Uterus (tissue), 4 donors: ENCODE results near the gene RHBDD2. TPM values are rescaled to one million over a fixed set of nuclear protein-coding genes. Genes with fewer than 3 reads are reported as not detected.

ENCODE experiments used
- DNase-seq, 2 donors: peaks; one replicate each; pipeline ENCODE4 v3.0.0-alpha.2; 2019 to 2020
- H3K27ac ChIP-seq, 2 donors: fragments of 200-600 bp; sonication (generic); 1 replicate in 1 of 2; 2 replicates in 1 of 2; pipeline ENCODE4 v1.5.1; 2016 to 2018
- H3K27me3 ChIP-seq, 2 donors: fragments of 200-600 bp; sonication (generic); one replicate each; pipeline ENCODE4 v1.5.1; 2018 to 2019; ENCODE audit warnings: control low read depth in 1 of 2
- H3K36me3 ChIP-seq, 2 donors: fragments of 200-600 bp; sonication (generic); one replicate each; pipeline ENCODE4 v1.5.1; 2019; ENCODE audit warnings: control low read depth in 1 of 2
- H3K4me1 ChIP-seq, 2 donors: fragments of 200-600 bp; sonication (generic); one replicate each; pipeline ENCODE4 v1.5.1; 2018 to 2019; ENCODE audit warnings: control low read depth in 1 of 2
- H3K4me3 ChIP-seq, 2 donors: fragments of 200-600 bp; sonication (generic); 1 replicate in 1 of 2; 2 replicates in 1 of 2; pipeline ENCODE4 v1.5.1; 2018 to 2019; ENCODE audit warnings: mild to moderate bottlenecking in 1 of 2
- H3K9me3 ChIP-seq, 2 donors: fragments of 200-600 bp; sonication (generic); one replicate each; pipeline ENCODE4 v1.5.1; 2019; ENCODE audit warnings: control low read depth in 1 of 2
- CTCF ChIP-seq, 4 experiments: fragments of 200-600 bp in 2 of 4; fragments of 450-650 bp in 2 of 4; sonication (generic) in 2 of 4; IDR thresholded peaks; one replicate each; pipeline ENCODE4 v1.5.1; 2016 to 2019; ENCODE audit warnings: antibody characterized with exemption in 4 of 4, mild to moderate bottlenecking in 2 of 4, moderate library complexity in 1 of 4
- POLR2A ChIP-seq, 2 donors: fragments of 450-650 bp; IDR thresholded peaks; one replicate each; pipeline ENCODE4 v1.6.1; 2016; ENCODE audit warnings: antibody characterized with exemption in 2 of 2, mild to moderate bottlenecking in 1 of 2, moderate library complexity in 1 of 2
- intact Hi-C: fragments of 100-400 bp; cut with DNase I; formaldehyde crosslinking; loops from one replicate; pipeline ENCODE4 v1.15.1; 2023; ENCODE audit warnings: low total_unique reads
- total RNA-seq, 4 donors: library from RNA; depleted of rRNA in 3 of 4; stranded (reverse); fragments of >200 nt in 3 of 4; gene quantifications; one replicate each; pipeline versions ENCODE4 v1.1.0 to v1.2.4, GENCODE V29; 2014 to 2023
- donor health status: DM: yes; HTN: yes; CAD: no.

The RHBDD2 gene
- total RNA-seq, 4 donors from 2014 or later, result 2.0 to 45.4 (median 11.3) TPM

GRCh38 chr7:75915416-75916156, 36.8 kb downstream of the RHBDD2 start:
- Histone ChIP-seq H3K4me3 (peak overlapping the region; percentile 91 to 94), H3K9me3 (no peaks in the 10 kb centered on the region), H3K36me3 (no peaks in the 10 kb centered on the region), H3K4me1 (no peaks in the 10 kb centered on the region), H3K27me3 (no peaks in the 10 kb centered on the region), H3K27ac (peak overlapping the region; percentile 83 to 89)
- DNase-seq, result peak; percentile 28 to 31
- intact Hi-C loops, result no loop called here
- TF ChIP-seq CTCF (IDR thresholded peaks at IDR 0.05) (no peak), POLR2A (IDR thresholded peaks at IDR 0.05) (no peak)

GRCh38 chr7:75916259-75916658, 37.4 kb downstream of the RHBDD2 start:
- Histone ChIP-seq H3K27ac (peak overlapping the region; percentile 83 to 89), H3K36me3 (no peaks in the 10 kb centered on the region), H3K9me3 (no peaks in the 10 kb centered on the region), H3K27me3 (no peaks in the 10 kb centered on the region), H3K4me3 (peak overlapping the region; percentile 91 to 94), H3K4me1 (no peaks in the 10 kb centered on the region)
- TF ChIP-seq CTCF (IDR thresholded peaks at IDR 0.05) (no peak), POLR2A (IDR thresholded peaks at IDR 0.05) (no peak)
- no peak for DNase-seq
- intact Hi-C loops, result no loop called here

- H3K27me3 ChIP-seq, result no peaks in the 10 kb centered on the region
- no peaks in the 10 kb centered on the region for H3K36me3 ChIP-seq
- intact Hi-C loops, result no loop called here
- DNase-seq, result no peak
- no peaks in the 10 kb centered on the region for H3K4me1 ChIP-seq
- H3K27ac ChIP-seq, result no peak overlapping the region
- H3K9me3 ChIP-seq, result no peaks in the 10 kb centered on the region
- H3K4me3 ChIP-seq, result no peak overlapping the region
- TF ChIP-seq CTCF (IDR thresholded peaks at IDR 0.05) (no peak), POLR2A (IDR thresholded peaks at IDR 0.05) (no peak)
These were observed 38.1 kb downstream of the RHBDD2 start for GRCh38 chr7:75916685-75917634.

- H3K4me3 ChIP-seq, result no peak overlapping the region
- no peaks in the 10 kb centered on the region for H3K4me1 ChIP-seq
- intact Hi-C loops, result no loop called here
- no peaks in the 10 kb centered on the region for H3K36me3 ChIP-seq
- H3K9me3 ChIP-seq, result no peaks in the 10 kb centered on the region
- TF ChIP-seq CTCF (IDR thresholded peaks at IDR 0.05) (no peak), POLR2A (IDR thresholded peaks at IDR 0.05) (no peak)
- no peak for DNase-seq
- H3K27ac ChIP-seq, result no peak overlapping the region
- H3K27me3 ChIP-seq, result no peaks in the 10 kb centered on the region
These were observed 41.8 kb downstream of the RHBDD2 start for GRCh38 chr7:75920431-75921161.
